Neutrophil (primary cell): ENCODE results near the gene TNFRSF9.

Source experiments
- H3K27ac ChIP-seq: fragments of 200-600 bp; sonication (generic); 2 replicates; pipeline ENCODE4 v1.5.1; 2016; ENCODE audit warnings: mild to moderate bottlenecking, moderate library complexity
- H3K27me3 ChIP-seq: fragments of 200-600 bp; sonication (generic); 2 replicates; pipeline ENCODE4 v1.6.0; 2016; ENCODE audit warnings: mild to moderate bottlenecking
- H3K36me3 ChIP-seq: fragments of 200-600 bp; sonication (generic); 2 replicates; pipeline ENCODE4 v1.5.1; 2017
- H3K4me1 ChIP-seq, 2 experiments: fragments of 200-600 bp in 1 of 2; sonication (generic) in 1 of 2; 1 replicate in 1 of 2; 2 replicates in 1 of 2; pipeline versions ENCODE4 v1.5.1 to v1.6.1; 2013 to 2016; ENCODE audit warnings: low read depth in 1 of 2, low read length in 1 of 2, mild to moderate bottlenecking in 1 of 2, moderate library complexity in 1 of 2; ENCODE audit not compliant: control insufficient read depth in 1 of 2, insufficient read depth in 1 of 2
- H3K4me3 ChIP-seq, 2 experiments: fragments of 200-600 bp in 1 of 2; sonication (generic) in 1 of 2; 1 replicate in 1 of 2; 2 replicates in 1 of 2; pipeline ENCODE4 v1.5.1; 2013 to 2016; ENCODE audit warnings: low read depth in 1 of 2, low read length in 1 of 2, mild to moderate bottlenecking in 1 of 2, moderate library complexity in 1 of 2
- H3K9me3 ChIP-seq: fragments of 200-600 bp; sonication (generic); 2 replicates; pipeline ENCODE4 v1.5.1; 2016
- CTCF ChIP-seq: fragments of 200-600 bp; sonication (generic); IDR thresholded peaks from 2 replicates; pipeline ENCODE4 v1.5.1; 2016; ENCODE audit warnings: antibody characterized with exemption

Gene TNFRSF9

GRCh38 chr1:7984811-7985210, 44.2 kb upstream of the TNFRSF9 start:
- H3K36me3 ChIP-seq, result peaks cover 67% of the 10 kb centered on the region
- no peaks in the 10 kb centered on the region for H3K27me3 ChIP-seq
- TF ChIP-seq CTCF, result no peak
- H3K4me1 ChIP-seq, result peaks cover 0 to 5% of the 10 kb centered on the region in 2 experiments
- H3K9me3 ChIP-seq, result no peaks in the 10 kb centered on the region
- H3K4me3 ChIP-seq, result no peak overlapping the region
- no peak overlapping the region for H3K27ac ChIP-seq

GRCh38 chr1:7983086-7983778, 42.6 kb upstream of the TNFRSF9 start:
- H3K4me3 ChIP-seq, result no peak overlapping the region
- H3K27ac ChIP-seq, result no peak overlapping the region
- TF ChIP-seq CTCF, result no peak
- peaks cover 0 to 5% of the 10 kb centered on the region in 2 experiments for H3K4me1 ChIP-seq
- H3K27me3 ChIP-seq, result no peaks in the 10 kb centered on the region
- H3K36me3 ChIP-seq, result peaks cover 83% of the 10 kb centered on the region
- H3K9me3 ChIP-seq, result no peaks in the 10 kb centered on the region

- Histone ChIP-seq H3K27ac (no peak overlapping the region), H3K4me3 (no peak overlapping the region), H3K27me3 (no peaks in the 10 kb centered on the region), H3K9me3 (no peaks in the 10 kb centered on the region), H3K4me1 (peaks cover 0 to 5% of the 10 kb centered on the region in 2 experiments), H3K36me3 (peaks cover 80% of the 10 kb centered on the region)
- TF ChIP-seq CTCF, result no peak
Observed at GRCh38 chr1:7980984-7981383, 40.3 kb upstream of the TNFRSF9 start.

GRCh38 chr1:7975212-7975865, 34.7 kb upstream of the TNFRSF9 start:
- H3K4me3 ChIP-seq, result no peak overlapping the region
- peaks cover 63% of the 10 kb centered on the region for H3K36me3 ChIP-seq
- TF ChIP-seq CTCF, result peak; percentile 55
- H3K27ac ChIP-seq, result no peak overlapping the region
- no peaks in the 10 kb centered on the region for H3K27me3 ChIP-seq
- H3K9me3 ChIP-seq, result no peaks in the 10 kb centered on the region
- no peaks in the 10 kb centered on the region for H3K4me1 ChIP-seq

- peaks cover 58% of the 10 kb centered on the region for H3K36me3 ChIP-seq
- H3K9me3 ChIP-seq, result no peaks in the 10 kb centered on the region
- no peaks in the 10 kb centered on the region for H3K27me3 ChIP-seq
- TF ChIP-seq CTCF, result no peak
- no peak overlapping the region for H3K4me3 ChIP-seq
- H3K27ac ChIP-seq, result no peak overlapping the region
- H3K4me1 ChIP-seq, result no peaks in the 10 kb centered on the region
Observed at GRCh38 chr1:7973086-7973485, 32.4 kb upstream of the TNFRSF9 start.
